K562 (cell line): Measurements from ENCODE around the gene MATN4. TPM values are rescaled to one million over a fixed set of nuclear protein-coding genes. Genes with fewer than 3 reads are reported as not detected.

Experiments used
- ATAC-seq: fragments of 200-7000 bp; cut with Tn5 transposase; 3 replicates; pipeline ENCODE4 v1.9.1; 2020; ENCODE audit warnings: moderate library complexity
- BruUV-seq: library from RNA; stranded (reverse); fragments of 400-500 nt; replicated peaks from 2 replicates; lab custom pipeline; 2021; lab: Mats Ljungman, UMichigan
- CTCF ChIA-PET: fragments of 300-600 bp; formaldehyde crosslinking; extraction: SDS; loops from one replicate; lab custom pipeline; 2021; ENCODE audit warnings: low intra/inter-chr PET ratio; lab: Yijun Ruan, JAX
- POLR2A ChIA-PET: fragments of 300-600, 350-650 bp; sonication (Branson Sonifier 250); formaldehyde crosslinking; extraction: SDS; loops from one replicate; lab custom pipeline; 2021; ENCODE audit warnings: antibody characterized with exemption, inconsistent platforms; lab: Yijun Ruan, JAX
- DNase-seq, 4 experiments: peaks; one replicate each; pipeline versions ENCODE4 v3.0.0 to v3.0.0-alpha.2; 2011 to 2018; ENCODE audit warnings: low spot score in 3 of 4, mixed read lengths in 3 of 4; ENCODE audit errors: extremely low read depth in 1 of 4
- FAIRE-seq: peaks from 2 replicates; lab custom pipeline; 2011; peaks lifted over from hg19 to GRCh38; lab: Jason Lieb, UNC
- H2AFZ ChIP-seq: 2 replicates; pipeline ENCODE4 v1.6.0; 2011; ENCODE audit warnings: low read depth, low read length, control low read depth, inconsistent platforms
- H3K27ac ChIP-seq: fragments of 200-600 bp; 3 replicates; pipeline ENCODE4 v1.8.0; 2011; ENCODE audit warnings: low read depth, mild to moderate bottlenecking, control low read depth, inconsistent platforms, low read length, moderate library complexity, mixed read lengths; ENCODE audit errors: extremely low read depth
- H3K27me3 ChIP-seq, 2 experiments: fragments of 300-600 bp in 1 of 2; 2 replicates in 1 of 2; 3 replicates in 1 of 2; pipeline versions ENCODE4 v1.6.0 to v1.8.0; 2011; ENCODE audit warnings: inconsistent platforms in 2 of 2, low read length in 2 of 2, mild to moderate bottlenecking in 1 of 2, mixed read lengths in 1 of 2, moderate library complexity in 1 of 2; ENCODE audit not compliant: control insufficient read depth in 2 of 2, insufficient read depth in 2 of 2
- H3K36me3 ChIP-seq: fragments of 300-600 bp; 3 replicates; pipeline ENCODE4 v1.8.0; 2011; ENCODE audit warnings: mild to moderate bottlenecking, low read length, inconsistent platforms; ENCODE audit not compliant: control insufficient read depth, insufficient read depth
- H3K4me1 ChIP-seq, 2 experiments: fragments of 200-600 bp in 1 of 2; replicated peaks in 1 of 2; 2 replicates in 1 of 2; 3 replicates in 1 of 2; pipeline versions ENCODE4 v1.5.1 to v1.8.0; 2011; ENCODE audit warnings: inconsistent platforms in 2 of 2, low read length in 2 of 2, mild to moderate bottlenecking in 1 of 2, mixed read lengths in 1 of 2, moderate library complexity in 1 of 2; ENCODE audit not compliant: control insufficient read depth in 2 of 2, insufficient read depth in 2 of 2
- H3K4me2 ChIP-seq: 2 replicates; pipeline ENCODE4 v1.6.1; 2011; ENCODE audit warnings: low read length, control low read depth, inconsistent platforms, mixed read lengths; ENCODE audit not compliant: insufficient read depth
- H3K4me3 ChIP-seq: fragments of 200-600 bp; sonication (generic), shearing (Covaris generic); 2 replicates; pipeline ENCODE4 v1.5.1; 2016; ENCODE audit warnings: control low read depth, inconsistent platforms
- H3K79me2 ChIP-seq: fragments of 200-600 bp; 3 replicates; pipeline ENCODE4 v1.8.0; 2011; ENCODE audit warnings: low read length, inconsistent platforms; ENCODE audit not compliant: control insufficient read depth, insufficient read depth
- H3K9ac ChIP-seq, 2 experiments: 2 replicates each; pipeline versions ENCODE4 v1.6.0 to v1.6.1; 2011; ENCODE audit warnings: low read depth in 2 of 2, low read length in 2 of 2, control low read depth in 1 of 2, inconsistent platforms in 1 of 2, mild to moderate bottlenecking in 1 of 2, mixed read lengths in 1 of 2; ENCODE audit not compliant: insufficient read depth in 1 of 2
- H3K9me1 ChIP-seq: one replicate; pipeline ENCODE4 v1.6.0; 2011; ENCODE audit warnings: inconsistent platforms, mild to moderate bottlenecking, low read length, moderate library complexity; ENCODE audit not compliant: control insufficient read depth, insufficient read depth
- H3K9me3 ChIP-seq: replicated peaks from 2 replicates; pipeline ENCODE4 v1.5.1; 2011; ENCODE audit warnings: low read depth, low read length, inconsistent platforms; ENCODE audit not compliant: control insufficient read depth, insufficient read depth
- H4K20me1 ChIP-seq: replicated peaks from 2 replicates; pipeline ENCODE4 v1.6.1; 2011; ENCODE audit warnings: low read length, inconsistent platforms, mixed read lengths; ENCODE audit not compliant: control insufficient read depth, insufficient read depth
- BDP1 ChIP-seq: IDR thresholded peaks from 3 replicates; pipeline ENCODE4 v1.6.1; 2011; ENCODE audit not compliant: insufficient read length, insufficient read depth
- E4F1 ChIP-seq: fragments of 250-450 bp; sonication (Bioruptor Pico); IDR thresholded peaks from 2 replicates; pipeline ENCODE4 v1.5.0; 2021; ENCODE audit warnings: mild to moderate bottlenecking, borderline replicate concordance
- HOXB6 ChIP-seq: fragments of 250-450 bp; sonication (Bioruptor Pico); IDR thresholded peaks from 2 replicates; pipeline ENCODE4 v1.5.1; 2022; ENCODE audit warnings: mild to moderate bottlenecking, borderline replicate concordance
- HSF4 ChIP-seq: fragments of 250-450 bp; sonication (Bioruptor Pico); IDR thresholded peaks from 2 replicates; pipeline ENCODE4 v2.1.2; 2022; ENCODE audit warnings: mild to moderate bottlenecking, moderate library complexity, borderline replicate concordance
- KAT7 ChIP-seq: sonication (generic); formaldehyde crosslinking; IDR thresholded peaks from 2 replicates; pipeline ENCODE4 v1.8.0; 2022; ENCODE audit warnings: missing genetic modification reagents, mild to moderate bottlenecking, borderline replicate concordance
- KLF13 ChIP-seq: fragments of 450-650 bp; IDR thresholded peaks from 2 replicates; pipeline ENCODE4 v1.6.1; 2016; ENCODE audit warnings: missing genetic modification characterization, low read depth, mild to moderate bottlenecking, missing compliant biosample characterization, moderate library complexity, borderline replicate concordance
- PML ChIP-seq: IDR thresholded peaks from 2 replicates; pipeline ENCODE4 v1.6.1; 2012; ENCODE audit warnings: low read length, inconsistent platforms
- RNF219 ChIP-seq: fragments of 250-450 bp; sonication (Bioruptor Pico); IDR thresholded peaks from 2 replicates; pipeline ENCODE4 v1.5.0; 2022; ENCODE audit warnings: mild to moderate bottlenecking
- SMARCC2 ChIP-seq: fragments of 450-650 bp; IDR thresholded peaks from 2 replicates; pipeline ENCODE4 v1.6.1; 2017; ENCODE audit warnings: antibody characterized with exemption, moderate library complexity, mild to moderate bottlenecking, low read depth
- SRF ChIP-seq, 2 experiments: fragments of 250-450, 450-650 bp in 1 of 2; sonication (Bioruptor Pico) in 1 of 2; sonication (generic) in 1 of 2; formaldehyde crosslinking; IDR thresholded peaks; 2 replicates each; pipeline versions ENCODE4 v1.5.0 to v1.5.1; 2020 to 2022; ENCODE audit warnings: mild to moderate bottlenecking in 1 of 2, missing genetic modification reagents in 1 of 2
- ZC3H8 ChIP-seq: fragments of 450-650 bp; IDR thresholded peaks from 2 replicates; pipeline ENCODE4 v1.6.1; 2017
- ZNF316 ChIP-seq: fragments of 450-650 bp; IDR thresholded peaks from 2 replicates; pipeline ENCODE4 v1.6.1; 2016
- ZNF408 ChIP-seq: fragments of 250-450 bp; sonication (Bioruptor Pico); IDR thresholded peaks from 2 replicates; pipeline ENCODE4 v1.4.0; 2020; ENCODE audit warnings: low read depth, mild to moderate bottlenecking, moderate library complexity
- ZNF41 ChIP-seq: fragments of 250-450 bp; sonication (Bioruptor Pico); conservative IDR thresholded peaks from 2 replicates; pipeline ENCODE4 v1.4.0; 2020; ENCODE audit warnings: mild to moderate bottlenecking
- ZNF583 ChIP-seq: fragments of 250-450 bp; sonication (Bioruptor Pico); IDR thresholded peaks from 2 replicates; pipeline ENCODE4 v1.4.0; 2020
- ZNF76 ChIP-seq: fragments of 250-450 bp; sonication (Bioruptor Pico); IDR thresholded peaks from 2 replicates; pipeline ENCODE4 v1.4.0; 2020; ENCODE audit warnings: mild to moderate bottlenecking, moderate library complexity, borderline replicate concordance
- WGBS: fragments of 100-300 bp; shearing (Covaris generic); methylation state at CpG from one replicate; pipeline ENCODE4 v1.1.6; 2016; ENCODE audit warnings: low coverage, mixed read lengths; ENCODE audit not compliant: insufficient coverage; ENCODE audit errors: missing lambda C conversion rate; 5-methylcytosine and 5-hydroxymethylcytosine counted together
- in situ Hi-C: fragments of 300-500 bp; cut with MboI; formaldehyde crosslinking; loops from 4 replicates; pipeline ENCODE4 v1.15.0; 2018; ENCODE audit warnings: inconsistent platforms, mixed read lengths
- intact Hi-C: fragments of 100-400 bp; cut with micrococcal nuclease; formaldehyde crosslinking; loops from 2 replicates; pipeline ENCODE4 v1.14.2; 2022
- polyA plus RNA-seq, 8 experiments: library from polyadenylated mRNA; depleted of rRNA in 4 of 8; stranded (reverse) in 5 of 8; unstranded in 3 of 8; fragments of >200 nt; fragmentation: Nextera tagmentation in 2 of 8; fragmentation: Illumina TruSeq in 1 of 8; extraction: Ambion mirVana in 2 of 8; extraction: Trizol in 1 of 8; gene quantifications; 2 replicates each; pipeline versions ENCODE4 v1.2.1 to v1.2.3, GENCODE V29; 2011 to 2014; ENCODE audit warnings: inconsistent platforms in 1 of 8, missing spikeins in 1 of 8
- total RNA-seq, 7 experiments: library from RNA; depleted of rRNA in 6 of 7; stranded (reverse); fragments of >200 nt in 6 of 7; fragmentation: Illumina TruSeq in 2 of 7; extraction: Trizol in 2 of 7; gene quantifications; 2 replicates each; pipeline versions ENCODE4 v1.2.1 to v1.2.3, GENCODE V29; 2011 to 2021; ENCODE audit warnings: low replicate concordance in 1 of 7
- TF ChIP-seq, protein P1 (sequence below): fragments of 450-650 bp; formaldehyde crosslinking; IDR thresholded peaks from 2 replicates; pipeline ENCODE4 v1.4.0; 2022; ENCODE audit warnings: mild to moderate bottlenecking, moderate library complexity

Gene MATN4
- total and polyA plus RNA-seq, 9 of the 15 experiments (the other 6 are each of a cell fraction or from before 2014, with no cell fraction given): 0.09 TPM; not detected in 8

DNA sequence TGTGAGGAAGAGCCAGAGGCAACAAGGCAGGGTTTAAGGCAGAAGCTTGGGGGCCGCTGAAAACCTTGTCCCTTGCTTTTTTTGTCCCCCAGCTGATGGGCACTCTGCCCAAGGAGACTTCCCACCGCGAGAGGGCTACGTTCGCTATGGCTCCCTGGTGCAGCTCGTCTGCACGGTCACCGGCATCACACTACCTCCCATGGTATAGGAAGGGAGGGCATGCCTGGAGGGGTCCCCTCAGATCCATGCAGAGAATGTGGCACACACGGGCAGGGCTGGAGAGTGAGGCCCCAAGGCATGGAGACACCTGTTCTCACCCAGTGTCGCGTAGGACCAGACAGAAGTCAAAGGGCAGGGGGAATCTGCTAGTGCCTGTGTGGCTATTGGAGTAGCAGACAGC is 5.8 kb upstream of the MATN4 start:
- TF ChIP-seq, protein P1, sequence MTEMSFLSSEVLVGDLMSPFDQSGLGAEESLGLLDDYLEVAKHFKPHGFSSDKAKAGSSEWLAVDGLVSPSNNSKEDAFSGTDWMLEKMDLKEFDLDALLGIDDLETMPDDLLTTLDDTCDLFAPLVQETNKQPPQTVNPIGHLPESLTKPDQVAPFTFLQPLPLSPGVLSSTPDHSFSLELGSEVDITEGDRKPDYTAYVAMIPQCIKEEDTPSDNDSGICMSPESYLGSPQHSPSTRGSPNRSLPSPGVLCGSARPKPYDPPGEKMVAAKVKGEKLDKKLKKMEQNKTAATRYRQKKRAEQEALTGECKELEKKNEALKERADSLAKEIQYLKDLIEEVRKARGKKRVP (CRISPR knock-in tag): no peak
- TF ChIP-seq ZNF76 (no peak), PML (no peak), KLF13 (no peak), ZNF41 (CRISPR knock-in tag) (no peak), ZC3H8 (no peak), E4F1 (CRISPR knock-in tag) (no peak), ZNF408 (CRISPR knock-in tag) (no peak), SMARCC2 (no peak), RNF219 (no peak), ZNF316 (no peak), HOXB6 (CRISPR knock-in tag) (no peak), KAT7 (no peak), HSF4 (CRISPR knock-in tag) (no peak), BDP1 (no peak), SRF (CRISPR knock-in tag; IDR thresholded peaks at IDR 0.05) (no peak), ZNF583 (CRISPR knock-in tag) (no peak)
- DNase-seq (no peak), FAIRE-seq (no peak), ATAC-seq (no peak)
- H4K20me1 ChIP-seq: peaks cover 5% of the 10 kb centered on the region
- POLR2A ChIA-PET: no interaction called here
- 0% methylated on average over 8 of the region's 11 CpGs for WGBS
- no peak overlapping the region for H3K4me3 ChIP-seq
- H3K27ac ChIP-seq: no peak overlapping the region
- no peaks in the 10 kb centered on the region for H3K9me3 ChIP-seq
- no TSS peak for BruUV-seq
- CTCF ChIA-PET: no interaction called here
- intact Hi-C loops (loop anchor here (10.0 kb wide), 1 partner anchor 231 kb away; the partner anchor contains the start of gene EPPIN), in situ Hi-C loops (no loop called here)
- H3K36me3 ChIP-seq: no peaks in the 10 kb centered on the region
- H3K9me1 ChIP-seq: peaks cover 3% of the 10 kb centered on the region
- no peak overlapping the region for H2AFZ ChIP-seq
- no peak overlapping the region for H3K4me2 ChIP-seq
- no peaks in the 10 kb centered on the region for H3K79me2 ChIP-seq
- peaks cover 0 to 22% of the 10 kb centered on the region in 2 experiments; a peak in 2 of 5 replicates for H3K4me1 ChIP-seq
- H3K27me3 ChIP-seq: peaks cover 13 to 53% of the 10 kb centered on the region in 2 experiments; a peak in 4 of 5 replicates
- H3K9ac ChIP-seq: no peak overlapping the region
